OCI-LY3 (cell line): ENCODE data around the gene AP1M2.

Source experiments
- H2AFZ ChIP-seq: fragments of 200-600, 300-600 bp; shearing (Covaris generic); 2 replicates; pipeline ENCODE4 v1.6.0; 2014; ENCODE audit warnings: antibody characterized with exemption, low read depth, low read length
- H3K27ac ChIP-seq: fragments of 200-600, 300-600 bp; sonication (generic); 2 replicates; pipeline ENCODE4 v1.5.1; 2014; ENCODE audit warnings: mild to moderate bottlenecking, low read length, moderate library complexity, mixed read lengths
- H3K27me3 ChIP-seq: fragments of 200-600, 300-600 bp; sonication (generic); 2 replicates; pipeline ENCODE4 v1.6.1; 2014; ENCODE audit warnings: low read depth, low read length, mixed read lengths
- H3K36me3 ChIP-seq: fragments of 200-600, 300-600 bp; sonication (generic); replicated peaks from 2 replicates; pipeline ENCODE3; 2014; ENCODE audit warnings: low read depth, low read length, mixed read lengths
- H3K4me1 ChIP-seq: fragments of 300-600, 200-600 bp; sonication (generic); 2 replicates; pipeline ENCODE4 v1.6.1; 2014; ENCODE audit warnings: low read length, mixed read lengths
- H3K4me2 ChIP-seq: fragments of 200-600, 300-600 bp; sonication (generic); 2 replicates; pipeline ENCODE4 v1.6.1; 2014; ENCODE audit warnings: low read length, mixed read lengths
- H3K4me3 ChIP-seq: fragments of 300-600, 200-600 bp; sonication (generic); 2 replicates; pipeline ENCODE4 v1.5.1; 2014; ENCODE audit warnings: antibody characterized with exemption, mild to moderate bottlenecking, low read length, moderate library complexity
- H3K79me2 ChIP-seq: fragments of 300-600, 200-600 bp; shearing (Covaris generic); 2 replicates; pipeline ENCODE4 v1.6.1; 2014; ENCODE audit warnings: mild to moderate bottlenecking, low read length, mixed read lengths
- H3K9ac ChIP-seq: fragments of 300-600, 200-600 bp; shearing (Covaris generic); 2 replicates; pipeline ENCODE4 v1.6.0; 2014; ENCODE audit warnings: mild to moderate bottlenecking, low read length, moderate library complexity
- H3K9me3 ChIP-seq: fragments of 200-600, 300-600 bp; shearing (Covaris generic); 2 replicates; pipeline ENCODE4 v1.6.1; 2014; ENCODE audit warnings: low read length, mixed read lengths; ENCODE audit not compliant: insufficient read depth
- H4K20me1 ChIP-seq: fragments of 200-600, 300-600 bp; sonication (generic); 2 replicates; pipeline ENCODE4 v1.6.1; 2016; ENCODE audit warnings: low read length, mixed read lengths; ENCODE audit not compliant: insufficient read depth
- EZH2phosphoT487 ChIP-seq: fragments of 200-600 bp; shearing (Covaris generic); IDR thresholded peaks from 2 replicates; pipeline ENCODE4 v1.6.1; 2018; ENCODE audit warnings: antibody characterized with exemption, mixed run types, low read depth
- TF ChIP-seq, protein P1 (sequence below): fragments of 200-600, 300-600 bp; sonication (generic); IDR thresholded peaks from 2 replicates; pipeline ENCODE4 v1.5.1; 2014; ENCODE audit warnings: antibody characterized with exemption, low read length, low read depth

The AP1M2 gene

DNA sequence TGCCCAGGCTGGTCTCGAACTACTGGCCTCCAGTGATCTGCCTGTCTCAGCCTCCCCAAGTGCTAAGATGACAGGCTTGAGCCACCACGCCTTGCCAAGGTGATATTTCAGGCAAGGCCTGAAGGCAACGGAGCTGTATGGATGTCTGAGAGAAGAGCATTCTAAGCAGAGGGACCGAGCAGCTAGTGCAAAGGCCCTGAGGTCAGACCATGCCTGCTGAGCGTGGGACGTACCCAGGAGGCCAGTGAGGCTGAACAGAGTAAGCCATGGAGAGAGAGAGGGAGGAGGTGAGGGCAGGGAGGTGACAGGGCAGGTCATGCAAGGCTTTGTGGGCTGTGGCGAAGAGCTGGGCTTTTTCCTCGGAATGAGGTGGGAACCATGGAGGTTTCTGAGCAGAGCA lies 34.9 kb upstream of the AP1M2 start:
- Histone ChIP-seq H3K9ac (no peak overlapping the region), H3K4me2 (no peak overlapping the region), H3K79me2 (no peaks in the 10 kb centered on the region), H3K27me3 (no peaks in the 10 kb centered on the region), H2AFZ (no peak overlapping the region), H3K27ac (no peak overlapping the region), H3K4me3 (no peak overlapping the region), H4K20me1 (peaks cover 11% of the 10 kb centered on the region; the same call in 1 of the 2 replicates), H3K36me3 (no peaks in the 10 kb centered on the region), H3K9me3 (no peaks in the 10 kb centered on the region), H3K4me1 (no peaks in the 10 kb centered on the region)
- TF ChIP-seq, protein P1, sequence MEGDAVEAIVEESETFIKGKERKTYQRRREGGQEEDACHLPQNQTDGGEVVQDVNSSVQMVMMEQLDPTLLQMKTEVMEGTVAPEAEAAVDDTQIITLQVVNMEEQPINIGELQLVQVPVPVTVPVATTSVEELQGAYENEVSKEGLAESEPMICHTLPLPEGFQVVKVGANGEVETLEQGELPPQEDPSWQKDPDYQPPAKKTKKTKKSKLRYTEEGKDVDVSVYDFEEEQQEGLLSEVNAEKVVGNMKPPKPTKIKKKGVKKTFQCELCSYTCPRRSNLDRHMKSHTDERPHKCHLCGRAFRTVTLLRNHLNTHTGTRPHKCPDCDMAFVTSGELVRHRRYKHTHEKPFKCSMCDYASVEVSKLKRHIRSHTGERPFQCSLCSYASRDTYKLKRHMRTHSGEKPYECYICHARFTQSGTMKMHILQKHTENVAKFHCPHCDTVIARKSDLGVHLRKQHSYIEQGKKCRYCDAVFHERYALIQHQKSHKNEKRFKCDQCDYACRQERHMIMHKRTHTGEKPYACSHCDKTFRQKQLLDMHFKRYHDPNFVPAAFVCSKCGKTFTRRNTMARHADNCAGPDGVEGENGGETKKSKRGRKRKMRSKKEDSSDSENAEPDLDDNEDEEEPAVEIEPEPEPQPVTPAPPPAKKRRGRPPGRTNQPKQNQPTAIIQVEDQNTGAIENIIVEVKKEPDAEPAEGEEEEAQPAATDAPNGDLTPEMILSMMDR = no peak
- TF ChIP-seq EZH2phosphoT487 = no peak

GRCh38 chr19:10620786-10621185 lies 33.7 kb upstream of the AP1M2 start:
- no peaks in the 10 kb centered on the region for H3K9me3 ChIP-seq
- no peak overlapping the region for H3K4me2 ChIP-seq
- no peaks in the 10 kb centered on the region for H3K27me3 ChIP-seq
- TF ChIP-seq, protein P1 = no peak
- no peak for TF ChIP-seq EZH2phosphoT487
- H4K20me1 ChIP-seq = peaks cover 7% of the 10 kb centered on the region; the same call in 1 of the 2 replicates
- H3K79me2 ChIP-seq = no peaks in the 10 kb centered on the region
- no peak overlapping the region for H3K27ac ChIP-seq
- no peak overlapping the region for H3K9ac ChIP-seq
- no peak overlapping the region for H2AFZ ChIP-seq
- H3K4me3 ChIP-seq = no peak overlapping the region
- H3K36me3 ChIP-seq = no peaks in the 10 kb centered on the region
- no peaks in the 10 kb centered on the region for H3K4me1 ChIP-seq

DNA sequence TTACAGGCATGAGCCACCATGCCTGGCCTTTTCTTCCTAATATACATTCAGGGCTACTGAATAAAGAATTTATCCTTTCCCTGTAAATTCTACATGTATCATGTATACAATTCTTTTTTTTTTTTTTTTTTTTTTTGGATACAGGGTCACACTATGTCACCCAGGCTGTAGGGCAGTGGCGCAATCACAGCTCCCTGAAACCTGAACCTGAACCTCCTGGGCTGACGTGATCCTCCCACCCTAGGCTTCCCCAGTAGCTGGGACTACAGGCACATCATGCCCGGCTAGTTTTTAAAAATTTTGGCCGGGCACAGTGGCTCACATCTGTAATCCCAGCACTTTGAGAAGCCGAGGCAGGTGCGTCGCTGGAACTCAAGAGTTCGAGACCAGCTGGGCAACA lies 31.7 kb upstream of the AP1M2 start:
- H2AFZ ChIP-seq = no peak overlapping the region
- no peak overlapping the region for H3K4me2 ChIP-seq
- no peaks in the 10 kb centered on the region for H3K79me2 ChIP-seq
- H3K9ac ChIP-seq = no peak overlapping the region
- H4K20me1 ChIP-seq = peaks cover 11% of the 10 kb centered on the region; the same call in 1 of the 2 replicates
- no peak overlapping the region for H3K27ac ChIP-seq
- H3K36me3 ChIP-seq = no peaks in the 10 kb centered on the region
- no peaks in the 10 kb centered on the region for H3K9me3 ChIP-seq
- no peak overlapping the region for H3K4me3 ChIP-seq
- TF ChIP-seq, protein P1 = no peak
- no peak for TF ChIP-seq EZH2phosphoT487
- H3K4me1 ChIP-seq = no peaks in the 10 kb centered on the region
- no peaks in the 10 kb centered on the region for H3K27me3 ChIP-seq

GRCh38 chr19:10617409-10618121 lies 30.5 kb upstream of the AP1M2 start:
- H3K27me3 ChIP-seq = no peaks in the 10 kb centered on the region
- H4K20me1 ChIP-seq = peaks cover 14% of the 10 kb centered on the region; the same call in 1 of the 2 replicates
- no peak overlapping the region for H3K4me3 ChIP-seq
- peaks cover 3% of the 10 kb centered on the region for H3K36me3 ChIP-seq
- no peak overlapping the region for H3K4me2 ChIP-seq
- H2AFZ ChIP-seq = no peak overlapping the region
- no peak overlapping the region for H3K27ac ChIP-seq
- no peaks in the 10 kb centered on the region for H3K4me1 ChIP-seq
- peaks cover 3% of the 10 kb centered on the region; the same call in 1 of the 2 replicates for H3K79me2 ChIP-seq
- TF ChIP-seq, protein P1 = no peak
- TF ChIP-seq EZH2phosphoT487 = no peak
- H3K9ac ChIP-seq = no peak overlapping the region
- H3K9me3 ChIP-seq = no peaks in the 10 kb centered on the region
